Astrocyte of the cerebellum (primary cell): Measurements from ENCODE around the gene ACSL6.

Experiments
- DNase-seq: peaks from one replicate; pipeline ENCODE4 v3.0.0-alpha.2; 2011; ENCODE audit warnings: low read depth
- H3K4me3 ChIP-seq: 2 replicates; pipeline ENCODE4 v1.5.1; 2011; ENCODE audit warnings: mild to moderate bottlenecking, low read depth, low read length, moderate library complexity
- in situ Hi-C: cut with HindIII; loops from 2 replicates; pipeline ENCODE4 v1.10.0; 2017; ENCODE audit warnings: low sequenced_read_pairs
- TF ChIP-seq, protein P1 (sequence below): IDR thresholded peaks from 2 replicates; pipeline ENCODE4 v1.5.1; 2012; ENCODE audit warnings: low read length, low read depth, moderate library complexity, mild to moderate bottlenecking; ENCODE audit errors: missing control alignments

ACSL6 gene

GRCh38 chr5:132054031-132054696 lies 42.7 kb upstream of the ACSL6 start:
- in situ Hi-C loops: no loop called here
- H3K4me3 ChIP-seq: no peak overlapping the region
- DNase-seq: no peak
- TF ChIP-seq, protein P1, sequence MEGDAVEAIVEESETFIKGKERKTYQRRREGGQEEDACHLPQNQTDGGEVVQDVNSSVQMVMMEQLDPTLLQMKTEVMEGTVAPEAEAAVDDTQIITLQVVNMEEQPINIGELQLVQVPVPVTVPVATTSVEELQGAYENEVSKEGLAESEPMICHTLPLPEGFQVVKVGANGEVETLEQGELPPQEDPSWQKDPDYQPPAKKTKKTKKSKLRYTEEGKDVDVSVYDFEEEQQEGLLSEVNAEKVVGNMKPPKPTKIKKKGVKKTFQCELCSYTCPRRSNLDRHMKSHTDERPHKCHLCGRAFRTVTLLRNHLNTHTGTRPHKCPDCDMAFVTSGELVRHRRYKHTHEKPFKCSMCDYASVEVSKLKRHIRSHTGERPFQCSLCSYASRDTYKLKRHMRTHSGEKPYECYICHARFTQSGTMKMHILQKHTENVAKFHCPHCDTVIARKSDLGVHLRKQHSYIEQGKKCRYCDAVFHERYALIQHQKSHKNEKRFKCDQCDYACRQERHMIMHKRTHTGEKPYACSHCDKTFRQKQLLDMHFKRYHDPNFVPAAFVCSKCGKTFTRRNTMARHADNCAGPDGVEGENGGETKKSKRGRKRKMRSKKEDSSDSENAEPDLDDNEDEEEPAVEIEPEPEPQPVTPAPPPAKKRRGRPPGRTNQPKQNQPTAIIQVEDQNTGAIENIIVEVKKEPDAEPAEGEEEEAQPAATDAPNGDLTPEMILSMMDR: no peak

GRCh38 chr5:132053483-132053882 lies 42.0 kb upstream of the ACSL6 start:
- TF ChIP-seq, protein P1: no peak
- DNase-seq: no peak
- no peak overlapping the region for H3K4me3 ChIP-seq
- in situ Hi-C loops: no loop called here

GRCh38 chr5:132052520-132052919 lies 41.1 kb upstream of the ACSL6 start:
- in situ Hi-C loops: no loop called here
- TF ChIP-seq, protein P1: no peak
- no peak for DNase-seq
- no peak overlapping the region for H3K4me3 ChIP-seq

GRCh38 chr5:132050661-132051552 lies 39.4 kb upstream of the ACSL6 start:
- DNase-seq: no peak
- H3K4me3 ChIP-seq: no peak overlapping the region
- in situ Hi-C loops: no loop called here
- TF ChIP-seq, protein P1: no peak

DNA sequence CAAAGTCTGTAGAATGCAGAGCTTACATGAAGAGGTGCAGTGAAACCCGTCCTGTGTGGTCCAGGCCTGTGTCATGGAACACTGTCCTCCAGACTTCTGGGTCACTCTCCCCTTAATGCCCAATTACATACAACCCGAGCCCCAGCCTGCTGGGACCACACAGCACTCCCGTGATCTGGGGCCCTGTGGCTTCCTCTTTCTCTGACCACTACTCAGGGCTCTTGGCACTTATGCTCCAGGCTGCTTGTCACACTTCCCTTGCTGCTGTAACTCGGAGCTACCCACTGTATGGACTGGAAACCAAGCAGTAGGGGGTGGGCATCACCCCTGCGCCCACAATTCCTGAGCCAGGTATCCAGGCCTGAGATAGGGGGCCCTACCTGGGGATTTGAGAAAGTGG lies 38.7 kb upstream of the ACSL6 start:
- no peak overlapping the region for H3K4me3 ChIP-seq
- TF ChIP-seq, protein P1: no peak
- in situ Hi-C loops: no loop called here
- DNase-seq: no peak

DNA sequence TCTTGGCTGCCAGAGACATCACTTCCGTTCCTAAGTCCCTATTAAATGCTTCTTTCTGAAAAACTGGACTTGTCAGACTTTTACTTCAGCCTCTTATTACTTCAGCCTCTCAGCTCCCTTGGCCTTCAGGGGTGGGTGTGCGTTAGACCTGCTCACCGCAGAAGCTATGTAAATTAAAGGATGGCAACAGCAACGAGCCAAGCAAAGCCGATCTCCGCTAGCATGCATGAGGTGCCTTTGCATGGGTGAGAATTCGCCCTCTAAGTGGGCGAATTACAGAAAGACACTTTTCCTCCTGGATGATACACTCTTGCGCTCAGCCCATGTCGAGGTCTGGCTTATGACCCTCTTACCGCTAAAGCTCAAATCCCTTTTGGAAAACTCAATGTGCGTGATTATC lies 38.1 kb upstream of the ACSL6 start:
- TF ChIP-seq, protein P1: no peak
- in situ Hi-C loops: no loop called here
- DNase-seq: no peak
- H3K4me3 ChIP-seq: no peak overlapping the region
